Trophoblast cell (in vitro differentiated cells and primary cell): Measurements from ENCODE around the gene SPDYC.

Experiments used
- DNase-seq, 2 donors: peaks; one replicate each; pipeline ENCODE4 v3.0.0-alpha.2; 2016
- H2AFZ ChIP-seq: 2 replicates; pipeline ENCODE4 v1.6.1; 2013; ENCODE audit warnings: low read length, moderate library complexity, mild to moderate bottlenecking; ENCODE audit not compliant: insufficient read depth, poor library complexity
- H2AK5ac ChIP-seq: 2 replicates; pipeline ENCODE4 v1.6.1; 2013; ENCODE audit warnings: mild to moderate bottlenecking, low read length
- H2BK120ac ChIP-seq: 2 replicates; pipeline ENCODE4 v1.6.1; 2013; ENCODE audit warnings: low read length, mild to moderate bottlenecking, moderate library complexity; ENCODE audit not compliant: insufficient read depth, poor library complexity
- H2BK12ac ChIP-seq: 2 replicates; pipeline ENCODE4 v1.6.1; 2013; ENCODE audit warnings: mild to moderate bottlenecking, low read length, moderate library complexity
- H2BK5ac ChIP-seq: 2 replicates; pipeline ENCODE4 v1.6.1; 2013; ENCODE audit warnings: low read length, low read depth, moderate library complexity, mild to moderate bottlenecking; ENCODE audit not compliant: poor library complexity
- H3K14ac ChIP-seq: 2 replicates; pipeline ENCODE4 v1.6.1; 2013; ENCODE audit warnings: mild to moderate bottlenecking, low read length
- H3K18ac ChIP-seq: 2 replicates; pipeline ENCODE4 v1.6.1; 2013; ENCODE audit warnings: mild to moderate bottlenecking, low read length
- H3K23ac ChIP-seq: 2 replicates; pipeline ENCODE4 v1.6.1; 2013; ENCODE audit warnings: low read length
- H3K27ac ChIP-seq: 2 replicates; pipeline ENCODE4 v1.5.1; 2013; ENCODE audit warnings: low read depth, mild to moderate bottlenecking, inconsistent platforms, low read length, moderate library complexity
- H3K27me3 ChIP-seq: 2 replicates; pipeline ENCODE4 v1.6.1; 2013; ENCODE audit warnings: inconsistent platforms, mild to moderate bottlenecking, low read length, moderate library complexity; ENCODE audit not compliant: insufficient read depth
- H3K36me3 ChIP-seq, 2 experiments: 1 replicate in 1 of 2; 2 replicates in 1 of 2; pipeline ENCODE4 v1.6.1; 2013; ENCODE audit warnings: low read length in 2 of 2, mild to moderate bottlenecking in 2 of 2, moderate library complexity in 1 of 2; ENCODE audit not compliant: insufficient read depth in 2 of 2, control insufficient read depth in 1 of 2
- H3K4ac ChIP-seq: 2 replicates; pipeline ENCODE4 v1.6.1; 2013; ENCODE audit warnings: low read depth, mild to moderate bottlenecking, low read length, moderate library complexity
- H3K4me1 ChIP-seq, 2 experiments: 1 replicate in 1 of 2; 2 replicates in 1 of 2; pipeline ENCODE4 v1.6.1; 2013; ENCODE audit warnings: low read length in 2 of 2, mild to moderate bottlenecking in 2 of 2, moderate library complexity in 1 of 2; ENCODE audit not compliant: insufficient read depth in 2 of 2, control insufficient read depth in 1 of 2
- H3K4me2 ChIP-seq: 2 replicates; pipeline ENCODE4 v1.6.1; 2013; ENCODE audit warnings: inconsistent platforms, mild to moderate bottlenecking, low read length, moderate library complexity
- H3K4me3 ChIP-seq: 2 replicates; pipeline ENCODE4 v1.5.1; 2013; ENCODE audit warnings: mild to moderate bottlenecking, low read depth, low read length, inconsistent platforms
- H3K79me1 ChIP-seq: one replicate; pipeline ENCODE4 v1.6.1; 2013; ENCODE audit warnings: low read length
- H3K79me2 ChIP-seq: 2 replicates; pipeline ENCODE4 v1.6.1; 2013; ENCODE audit warnings: low read length, mild to moderate bottlenecking; ENCODE audit not compliant: control insufficient read depth, insufficient read depth, poor library complexity
- H3K9ac ChIP-seq: 2 replicates; pipeline ENCODE4 v1.6.1; 2013; ENCODE audit warnings: mild to moderate bottlenecking, low read length
- H3K9me3 ChIP-seq: 2 replicates; pipeline ENCODE4 v1.6.1; 2013; ENCODE audit warnings: low read depth, mild to moderate bottlenecking, control low read depth, inconsistent platforms, low read length; ENCODE audit not compliant: insufficient read depth
- H4K12ac ChIP-seq: 2 replicates; pipeline ENCODE4 v1.6.1; 2013; ENCODE audit warnings: low read depth, mild to moderate bottlenecking, low read length, moderate library complexity
- H4K8ac ChIP-seq: 2 replicates; pipeline ENCODE4 v1.6.1; 2013; ENCODE audit warnings: low read depth, mild to moderate bottlenecking, low read length, moderate library complexity
- H4K91ac ChIP-seq: one replicate; pipeline ENCODE4 v1.6.1; 2013; ENCODE audit warnings: low read depth, mild to moderate bottlenecking, low read length, moderate library complexity
- whole genome bisulfite sequencing: extraction: QIAGEN DNeasy Blood & Tissue Kit; methylation state at CpG from one replicate; pipeline ENCODE4 v1.1.7; 2013; ENCODE audit warnings: missing lambda C conversion rate; ENCODE audit not compliant: insufficient read length, insufficient coverage; ENCODE audit errors: extremely low coverage; 5-methylcytosine and 5-hydroxymethylcytosine counted together

SPDYC gene

GRCh38 chr11:65156926-65157325 lies 13.1 kb upstream of the SPDYC start:
- no CpG with 5 or more reads among the region's 3 CpGs for WGBS
- Histone ChIP-seq H3K27me3 (no peaks in the 10 kb centered on the region), H2BK5ac (no peak overlapping the region), H2AK5ac (no peak overlapping the region), H3K27ac (no peak overlapping the region), H3K4me3 (no peak overlapping the region), H4K91ac (no peak overlapping the region), H3K79me1 (no peaks in the 10 kb centered on the region), H3K4ac (no peak overlapping the region), H3K23ac (no peak overlapping the region), H4K12ac (no peak overlapping the region), H3K9me3 (no peaks in the 10 kb centered on the region), H2AFZ (no peak overlapping the region), H2BK12ac (no peak overlapping the region), H3K18ac (no peak overlapping the region), H3K14ac (no peak overlapping the region), H2BK120ac (no peak overlapping the region), H3K4me2 (no peak overlapping the region), H4K8ac (no peak overlapping the region), H3K9ac (no peak overlapping the region), H3K36me3 (no peaks in the 10 kb centered on the region), H3K4me1 (peaks cover 2% of the 10 kb centered on the region in 2 experiments), H3K79me2 (no peaks in the 10 kb centered on the region)
- no peak for DNase-seq

GRCh38 chr11:65157336-65157735 lies 12.7 kb upstream of the SPDYC start:
- no peak overlapping the region for H2BK12ac ChIP-seq
- no peaks in the 10 kb centered on the region for H3K36me3 ChIP-seq
- no peak overlapping the region for H2BK5ac ChIP-seq
- no peak overlapping the region for H4K12ac ChIP-seq
- no peaks in the 10 kb centered on the region for H3K79me2 ChIP-seq
- H3K79me1 ChIP-seq = no peaks in the 10 kb centered on the region
- H2AFZ ChIP-seq = no peak overlapping the region
- no peaks in the 10 kb centered on the region for H3K27me3 ChIP-seq
- no peak for DNase-seq
- H3K4me3 ChIP-seq = no peak overlapping the region
- H3K4ac ChIP-seq = no peak overlapping the region
- no peak overlapping the region for H3K23ac ChIP-seq
- H3K9me3 ChIP-seq = no peaks in the 10 kb centered on the region
- H2AK5ac ChIP-seq = no peak overlapping the region
- H3K18ac ChIP-seq = no peak overlapping the region
- no peak overlapping the region for H4K8ac ChIP-seq
- no peak overlapping the region for H3K14ac ChIP-seq
- no CpG with 5 or more reads among the region's 3 CpGs for WGBS
- no peak overlapping the region for H4K91ac ChIP-seq
- peaks cover 2% of the 10 kb centered on the region in 2 experiments for H3K4me1 ChIP-seq
- H3K27ac ChIP-seq = no peak overlapping the region
- H2BK120ac ChIP-seq = no peak overlapping the region
- no peak overlapping the region for H3K4me2 ChIP-seq
- H3K9ac ChIP-seq = no peak overlapping the region

- peaks cover 2% of the 10 kb centered on the region in 2 experiments for H3K4me1 ChIP-seq
- no peaks in the 10 kb centered on the region for H3K9me3 ChIP-seq
- H4K8ac ChIP-seq = no peak overlapping the region
- no peak overlapping the region for H4K91ac ChIP-seq
- no peak overlapping the region for H3K23ac ChIP-seq
- no peak overlapping the region for H3K27ac ChIP-seq
- no peak overlapping the region for H3K18ac ChIP-seq
- H3K4me2 ChIP-seq = no peak overlapping the region
- H3K4me3 ChIP-seq = no peak overlapping the region
- no peak for DNase-seq
- H3K79me1 ChIP-seq = no peaks in the 10 kb centered on the region
- H3K36me3 ChIP-seq = no peaks in the 10 kb centered on the region
- H3K9ac ChIP-seq = no peak overlapping the region
- WGBS = no CpG with 5 or more reads among the region's 5 CpGs
- no peak overlapping the region for H4K12ac ChIP-seq
- H2BK5ac ChIP-seq = no peak overlapping the region
- H3K4ac ChIP-seq = no peak overlapping the region
- no peak overlapping the region for H2BK120ac ChIP-seq
- no peak overlapping the region for H2AK5ac ChIP-seq
- H2AFZ ChIP-seq = no peak overlapping the region
- H3K79me2 ChIP-seq = no peaks in the 10 kb centered on the region
- H3K27me3 ChIP-seq = no peaks in the 10 kb centered on the region
- no peak overlapping the region for H2BK12ac ChIP-seq
- no peak overlapping the region for H3K14ac ChIP-seq
Measured at GRCh38 chr11:65159012-65159411, 11.0 kb upstream of the SPDYC start.

- Histone ChIP-seq H4K8ac (no peak overlapping the region), H3K79me1 (no peaks in the 10 kb centered on the region), H3K4ac (no peak overlapping the region), H4K12ac (no peak overlapping the region), H3K9ac (no peak overlapping the region), H2AFZ (no peak overlapping the region), H3K36me3 (no peaks in the 10 kb centered on the region), H3K9me3 (no peaks in the 10 kb centered on the region), H4K91ac (no peak overlapping the region), H3K79me2 (no peaks in the 10 kb centered on the region), H3K4me1 (peaks cover 2% of the 10 kb centered on the region in 2 experiments), H2BK5ac (no peak overlapping the region), H3K4me3 (no peak overlapping the region), H3K27ac (peak overlapping the region; percentile 29), H2BK120ac (no peak overlapping the region), H3K27me3 (no peaks in the 10 kb centered on the region), H3K14ac (no peak overlapping the region), H3K4me2 (no peak overlapping the region), H3K23ac (no peak overlapping the region), H2AK5ac (no peak overlapping the region), H3K18ac (no peak overlapping the region), H2BK12ac (no peak overlapping the region)
- no peak for DNase-seq
- no CpG with 5 or more reads among the region's 3 CpGs for WGBS
Measured at GRCh38 chr11:65160643-65161042, 9.4 kb upstream of the SPDYC start.
